HG03575 (cell line): ENCODE results near the gene TRIM13.
A peak's percentile ranks its signal among the peaks of the same experiment; 100 is the strongest.

Source experiments
- ATAC-seq: cut with Tn5 transposase; IDR thresholded peaks from one replicate; pipeline ENCODE4 v1.9.1; 2021; ENCODE audit not compliant: unreplicated experiment, insufficient number of reproducible peaks, low FRiP score; ENCODE audit errors: extremely low read depth

Gene TRIM13

DNA sequence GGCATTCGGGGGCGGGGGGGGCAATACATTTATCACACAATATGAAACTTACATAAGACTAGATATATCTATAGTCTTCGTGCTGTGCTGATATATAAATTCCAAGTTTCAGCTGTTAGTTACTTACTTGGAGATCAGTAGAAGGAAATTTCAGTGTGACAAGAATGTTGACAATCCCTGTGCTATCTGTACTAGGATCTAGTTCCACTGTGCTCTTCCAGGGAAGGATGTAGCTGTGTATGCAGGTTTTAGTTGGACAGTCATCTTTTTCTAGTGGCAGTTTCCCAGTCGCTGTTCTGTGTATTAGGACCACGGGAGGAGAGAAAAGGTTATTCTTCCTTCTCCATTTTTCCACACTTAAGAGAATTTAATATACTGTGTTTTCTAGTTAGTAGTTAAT, 3.2 kb upstream of the TRIM13 start:
- no peak for ATAC-seq

DNA sequence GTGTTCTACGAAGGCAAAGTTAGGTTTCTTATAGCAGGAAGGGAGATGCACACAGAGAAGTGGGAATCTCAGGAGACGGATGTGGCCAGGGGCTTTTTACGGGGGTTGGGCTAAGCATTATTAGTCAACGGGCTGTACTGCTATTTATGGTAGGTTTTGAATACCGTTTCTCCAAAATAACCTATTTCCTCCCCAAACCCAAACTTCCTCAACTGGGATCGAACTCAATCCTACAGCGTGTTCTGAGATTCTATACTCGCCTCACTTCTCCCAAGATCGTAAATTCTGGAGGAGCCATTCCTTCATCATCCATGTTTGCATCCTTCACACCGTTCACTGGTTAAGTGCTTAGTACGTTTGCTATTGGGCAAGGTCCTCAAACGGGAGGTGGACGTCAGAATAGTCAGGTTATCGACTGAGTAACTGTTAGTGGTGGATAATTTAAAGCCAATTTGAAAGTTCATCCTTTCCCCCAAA, 1.2 kb upstream of the TRIM13 start:
- no peak for ATAC-seq

DNA sequence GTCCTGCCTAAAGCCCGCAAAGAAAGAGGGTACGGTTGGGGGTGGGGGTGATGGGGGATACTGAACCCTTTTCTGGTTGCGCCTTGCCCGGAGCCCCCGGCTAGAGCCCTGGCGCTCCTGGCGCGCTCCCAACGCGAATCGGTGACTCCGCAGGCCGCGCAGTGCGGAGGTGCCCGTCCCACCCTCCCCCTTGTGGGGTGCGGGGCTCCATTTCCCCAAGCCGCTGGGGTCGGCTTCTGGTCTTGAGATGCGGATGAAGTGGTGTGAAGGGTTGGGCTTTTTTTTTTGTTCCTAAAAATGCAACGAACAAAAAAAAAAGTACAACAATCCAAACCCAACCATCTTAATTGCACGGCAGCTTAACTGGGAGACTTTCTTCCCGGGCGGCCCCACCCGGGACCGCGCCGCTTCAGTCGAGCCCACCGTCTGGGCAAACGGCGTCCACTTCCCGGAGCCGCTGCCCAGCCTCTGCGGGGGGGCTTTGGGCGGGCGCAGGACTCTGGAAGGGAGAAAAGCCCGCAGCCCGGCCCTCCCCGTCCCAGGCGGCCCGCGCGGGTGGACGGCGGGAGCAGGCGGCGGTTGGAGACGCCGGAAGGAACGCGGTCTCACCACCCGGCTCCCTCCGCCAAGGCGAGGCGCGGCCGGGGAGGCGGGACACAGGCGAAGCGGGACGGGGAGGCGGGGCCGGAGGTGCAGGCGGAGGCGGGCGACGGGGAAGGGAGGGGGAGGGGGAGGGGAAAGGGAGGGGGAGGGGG, 504 bp upstream of the TRIM13 start:
- no peak for ATAC-seq

DNA sequence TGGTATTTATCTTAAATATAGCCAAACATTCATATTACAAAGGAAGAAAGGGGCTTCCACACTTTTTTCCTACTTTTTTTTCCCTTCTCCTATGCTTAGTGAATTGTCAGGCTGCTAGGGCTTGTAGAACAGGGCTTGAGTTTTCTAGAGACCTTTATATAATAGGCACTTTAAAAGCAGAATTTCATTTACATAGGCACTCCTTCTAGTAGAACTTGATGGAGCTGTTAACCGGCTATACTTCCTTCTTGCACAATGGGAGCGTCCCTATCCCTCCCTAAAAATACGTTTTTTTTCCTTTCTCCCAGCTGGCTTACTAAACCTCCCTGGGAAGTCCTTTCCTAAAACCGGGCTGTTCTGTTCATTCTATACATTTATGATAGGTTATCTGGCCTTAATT, 1.1 kb downstream of the TRIM13 start:
- ATAC-seq: no peak

DNA sequence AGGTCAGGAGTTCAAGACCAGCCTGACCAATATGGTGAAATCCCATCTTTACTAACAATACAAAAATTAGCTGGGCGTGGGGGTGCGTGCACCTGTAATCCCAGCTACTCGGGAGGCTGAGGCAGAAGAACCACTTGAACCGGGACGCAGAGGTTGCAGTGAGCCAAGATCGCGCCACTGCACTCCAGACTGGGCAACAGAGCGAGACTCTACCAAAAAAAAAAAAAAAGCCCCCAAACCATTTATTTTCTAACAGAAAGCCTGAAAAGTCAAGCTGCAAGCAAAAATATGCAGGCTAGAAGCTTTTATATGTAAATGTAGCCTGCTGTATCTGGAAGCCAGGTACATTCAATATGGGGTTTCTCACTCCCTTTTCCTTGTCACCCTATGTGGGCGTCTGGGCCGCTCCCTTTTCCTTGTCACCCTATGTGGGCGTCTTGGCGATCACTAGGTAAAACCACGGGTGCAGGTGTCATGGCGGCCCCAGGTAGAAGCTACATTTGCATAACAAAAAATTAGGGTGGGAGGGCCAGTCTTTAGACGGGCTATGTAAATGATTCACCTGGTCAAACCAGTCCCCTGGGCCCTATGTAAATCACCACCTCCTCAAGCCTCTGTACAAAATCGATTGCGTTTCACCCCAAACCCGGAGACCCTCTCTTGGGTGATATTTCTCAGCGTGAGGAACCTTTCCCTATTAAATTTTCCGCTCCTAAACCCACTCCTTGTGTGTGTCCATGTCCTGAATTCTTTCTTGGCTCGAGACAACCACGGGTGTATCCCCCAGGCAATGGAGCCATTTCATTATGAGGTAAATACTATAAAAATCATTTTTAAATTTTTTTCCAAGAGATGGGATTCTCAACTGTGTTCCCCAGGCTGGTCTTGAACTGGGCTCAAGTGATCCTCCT, 2.1 kb downstream of the TRIM13 start:
- no peak for ATAC-seq

DNA sequence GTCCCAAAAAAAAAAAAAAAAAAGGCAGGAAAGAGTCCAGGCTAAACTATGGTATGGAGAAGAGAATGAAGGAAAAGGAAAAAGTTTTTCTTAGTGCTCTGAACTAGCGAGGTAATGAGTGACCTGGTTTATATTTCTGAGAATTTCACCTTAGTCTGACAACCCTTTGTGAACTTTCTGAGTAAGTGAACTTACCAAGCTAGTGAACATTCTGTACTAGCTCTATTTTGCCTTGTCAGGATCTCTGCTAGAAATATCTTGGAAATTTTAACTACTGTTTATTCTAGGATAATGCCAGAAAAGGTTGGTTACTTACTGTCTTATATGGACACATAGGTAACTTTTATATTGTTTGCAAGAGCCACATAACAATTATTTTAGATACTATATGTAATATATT, 4.4 kb downstream of the TRIM13 start:
- no peak for ATAC-seq

DNA sequence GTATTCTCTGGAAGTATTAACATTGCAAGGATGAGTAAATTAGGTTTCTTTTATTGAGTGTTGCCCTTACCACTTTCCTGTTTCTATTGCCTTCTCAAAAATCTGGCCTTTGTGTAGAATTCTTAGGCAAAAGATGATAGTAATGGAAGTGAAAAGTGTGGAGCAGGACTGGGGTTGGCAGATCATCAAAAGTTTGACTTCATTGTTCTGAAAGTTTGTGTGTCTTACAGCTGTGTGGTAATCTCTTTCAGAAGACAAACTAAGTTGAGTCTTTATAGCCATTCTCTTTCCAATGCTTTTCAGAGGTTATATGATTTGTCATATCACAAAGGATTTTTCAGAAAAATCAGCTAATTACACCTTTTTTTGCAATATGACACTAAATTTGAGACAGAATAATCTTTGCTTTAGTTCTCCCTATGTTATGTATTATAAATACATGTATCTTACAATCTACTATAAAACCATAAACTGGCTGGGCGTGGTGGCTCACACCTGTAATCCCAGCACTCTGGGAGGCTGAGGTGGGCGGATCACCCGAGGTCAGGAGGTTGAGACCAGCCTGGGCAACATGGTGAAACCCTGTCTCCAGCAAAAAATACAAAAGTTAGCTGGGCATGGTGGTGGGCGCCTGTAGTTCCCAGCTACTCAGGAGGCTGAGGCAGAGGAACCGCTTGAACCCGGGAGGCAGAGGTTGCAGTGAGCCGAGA, 9.7 kb downstream of the TRIM13 start:
- no peak for ATAC-seq

DNA sequence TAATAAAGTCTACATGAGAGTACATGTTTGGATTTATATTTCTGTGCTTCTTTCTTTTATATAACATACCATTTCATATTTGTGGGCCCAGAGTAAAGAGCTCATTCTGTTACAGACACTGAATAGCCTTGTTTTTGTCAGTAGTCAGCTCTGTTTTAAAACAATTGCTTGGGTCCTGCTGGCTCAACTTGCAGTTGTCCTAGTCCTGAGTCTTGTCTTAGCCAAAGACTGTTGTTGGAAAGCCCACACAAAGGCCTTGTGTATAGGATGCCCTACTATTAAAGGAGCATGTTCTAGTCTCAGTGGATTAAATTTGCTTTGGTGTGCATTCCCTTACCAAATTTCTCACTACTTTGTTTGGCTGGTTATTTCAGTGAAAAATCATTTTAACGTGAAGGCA, 14.6 kb downstream of the TRIM13 start:
- no peak for ATAC-seq

DNA sequence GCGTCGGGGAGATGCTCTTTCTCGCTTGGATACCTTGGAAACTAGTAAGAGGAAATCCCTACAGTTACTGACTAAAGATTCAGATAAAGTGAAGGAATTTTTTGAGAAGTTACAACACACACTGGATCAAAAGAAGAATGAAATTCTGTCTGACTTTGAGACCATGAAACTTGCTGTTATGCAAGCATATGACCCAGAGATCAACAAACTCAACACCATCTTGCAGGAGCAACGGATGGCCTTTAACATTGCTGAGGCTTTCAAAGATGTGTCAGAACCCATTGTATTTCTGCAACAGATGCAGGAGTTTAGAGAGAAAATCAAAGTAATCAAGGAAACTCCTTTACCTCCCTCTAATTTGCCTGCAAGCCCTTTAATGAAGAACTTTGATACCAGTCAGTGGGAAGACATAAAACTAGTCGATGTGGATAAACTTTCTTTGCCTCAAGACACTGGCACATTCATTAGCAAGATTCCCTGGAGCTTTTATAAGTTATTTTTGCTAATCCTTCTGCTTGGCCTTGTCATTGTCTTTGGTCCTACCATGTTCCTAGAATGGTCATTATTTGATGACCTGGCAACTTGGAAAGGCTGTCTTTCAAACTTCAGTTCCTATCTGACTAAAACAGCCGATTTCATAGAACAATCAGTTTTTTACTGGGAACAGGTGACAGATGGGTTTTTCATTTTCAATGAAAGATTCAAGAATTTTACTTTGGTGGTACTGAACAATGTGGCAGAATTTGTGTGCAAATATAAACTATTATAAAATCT, 15.7 kb downstream of the TRIM13 start:
- no peak for ATAC-seq

DNA sequence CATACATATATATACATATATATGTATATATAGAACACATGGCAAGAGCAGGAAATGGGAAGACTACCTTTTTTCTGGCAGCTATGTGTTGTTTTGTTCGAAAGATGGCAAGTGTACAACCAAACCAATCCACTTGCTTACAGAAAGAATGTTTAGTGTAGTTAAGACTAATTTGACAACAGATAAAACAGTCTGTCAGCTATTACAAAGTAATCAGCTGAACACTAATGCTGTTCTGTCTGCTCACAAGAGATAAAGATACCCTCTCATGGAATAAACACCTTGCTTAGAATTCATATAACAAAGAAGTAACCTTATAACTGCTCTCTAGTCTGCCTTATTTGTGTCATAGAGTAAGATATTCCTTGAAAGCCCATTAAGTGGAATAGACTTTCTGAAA, 17.5 kb downstream of the TRIM13 start:
- ATAC-seq: no peak

DNA sequence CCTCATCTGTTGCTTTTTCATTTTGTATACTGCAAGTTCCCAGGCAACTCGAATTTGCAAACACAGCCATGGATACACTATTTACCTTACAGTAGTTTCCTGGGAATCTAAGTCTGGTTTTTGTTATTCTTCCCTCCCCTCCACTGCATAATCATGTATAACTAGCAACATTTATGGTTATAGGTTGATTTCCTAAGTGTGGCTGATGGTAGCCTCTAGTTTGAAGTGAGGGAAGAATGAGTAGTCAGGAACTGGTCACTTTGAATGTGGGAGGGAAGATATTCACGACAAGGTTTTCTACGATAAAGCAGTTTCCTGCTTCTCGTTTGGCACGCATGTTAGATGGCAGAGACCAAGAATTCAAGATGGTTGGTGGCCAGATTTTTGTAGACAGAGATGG, 18.4 kb downstream of the TRIM13 start, which contains the start of gene KCNRG:
TSS of gene KCNRG (plus strand) at position 187 of the 400 bp plus-strand sequence. CDS start at position 237, 50 bp downstream.
- ATAC-seq: no peak

DNA sequence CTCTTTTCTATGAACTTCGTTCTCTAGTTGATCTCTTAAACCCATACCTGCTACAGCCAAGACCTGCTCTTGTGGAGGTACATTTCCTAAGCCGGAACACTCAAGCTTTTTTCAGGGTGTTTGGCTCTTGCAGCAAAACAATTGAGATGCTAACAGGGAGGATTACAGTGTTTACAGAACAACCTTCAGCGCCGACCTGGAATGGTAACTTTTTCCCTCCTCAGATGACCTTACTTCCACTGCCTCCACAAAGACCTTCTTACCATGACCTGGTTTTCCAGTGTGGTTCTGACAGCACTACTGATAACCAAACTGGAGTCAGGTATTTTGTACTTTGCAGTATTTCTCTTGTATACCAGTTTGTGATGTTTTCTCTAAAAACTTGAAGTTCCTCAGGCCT, 18.9 kb downstream of the TRIM13 start:
- no peak for ATAC-seq

DNA sequence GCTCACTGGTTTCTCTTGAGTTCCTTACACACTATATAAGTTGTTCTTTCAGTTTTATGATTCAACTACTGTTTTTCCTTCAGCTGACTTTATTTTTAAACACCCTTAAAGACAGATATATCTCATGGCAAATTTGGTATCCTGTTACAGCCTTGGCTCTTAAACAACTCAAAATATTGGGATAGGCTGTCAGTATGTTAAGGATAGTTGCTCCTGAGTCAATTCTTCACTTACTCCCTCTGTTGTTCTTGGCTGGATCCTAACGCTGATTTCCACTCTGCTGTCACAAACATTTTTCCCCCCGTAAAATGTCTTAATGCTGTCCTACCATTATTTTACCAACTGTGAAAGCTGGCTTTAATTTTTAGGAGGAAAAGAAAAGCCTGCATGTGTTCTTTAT, 19.6 kb downstream of the TRIM13 start:
- ATAC-seq: no peak

DNA sequence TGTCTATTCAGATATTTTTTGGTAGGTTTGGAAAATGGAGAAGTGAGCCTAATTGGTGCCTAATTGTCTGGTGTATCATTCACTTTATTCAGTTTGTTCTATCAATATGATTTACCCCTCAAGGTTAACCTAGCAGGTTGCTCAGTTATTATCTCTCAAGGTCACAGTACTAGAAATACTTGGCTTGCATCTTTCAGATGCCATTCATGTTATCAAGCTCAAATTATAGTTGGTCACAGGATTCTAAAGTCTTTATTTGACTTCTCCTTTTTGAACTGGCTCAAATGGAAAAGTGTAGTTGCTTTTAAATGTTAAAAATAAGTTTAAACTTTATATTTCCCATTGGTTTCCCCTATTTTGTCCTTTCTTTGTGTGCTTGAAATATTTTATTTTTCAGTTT, 21.0 kb downstream of the TRIM13 start:
- no peak for ATAC-seq

DNA sequence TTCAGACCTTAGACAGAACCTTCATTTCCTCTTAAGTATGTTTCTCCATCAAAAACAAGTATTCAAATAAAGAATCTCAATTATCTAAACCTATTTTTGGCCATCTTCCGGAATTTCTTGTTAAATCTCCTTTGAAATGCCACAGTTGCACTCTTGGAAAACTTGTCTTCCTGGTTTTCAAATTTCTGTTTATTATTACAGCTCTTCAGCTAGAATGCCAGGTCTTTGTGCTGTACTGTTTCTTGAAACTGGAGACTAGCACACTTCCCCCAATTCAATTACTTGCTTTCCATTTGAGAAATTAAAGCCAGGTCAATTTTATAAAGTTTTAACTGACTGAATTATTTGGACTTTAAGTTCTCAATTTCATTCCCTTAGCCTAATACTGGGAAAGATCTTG, 28.6 kb downstream of the TRIM13 start:
- no peak for ATAC-seq

DNA sequence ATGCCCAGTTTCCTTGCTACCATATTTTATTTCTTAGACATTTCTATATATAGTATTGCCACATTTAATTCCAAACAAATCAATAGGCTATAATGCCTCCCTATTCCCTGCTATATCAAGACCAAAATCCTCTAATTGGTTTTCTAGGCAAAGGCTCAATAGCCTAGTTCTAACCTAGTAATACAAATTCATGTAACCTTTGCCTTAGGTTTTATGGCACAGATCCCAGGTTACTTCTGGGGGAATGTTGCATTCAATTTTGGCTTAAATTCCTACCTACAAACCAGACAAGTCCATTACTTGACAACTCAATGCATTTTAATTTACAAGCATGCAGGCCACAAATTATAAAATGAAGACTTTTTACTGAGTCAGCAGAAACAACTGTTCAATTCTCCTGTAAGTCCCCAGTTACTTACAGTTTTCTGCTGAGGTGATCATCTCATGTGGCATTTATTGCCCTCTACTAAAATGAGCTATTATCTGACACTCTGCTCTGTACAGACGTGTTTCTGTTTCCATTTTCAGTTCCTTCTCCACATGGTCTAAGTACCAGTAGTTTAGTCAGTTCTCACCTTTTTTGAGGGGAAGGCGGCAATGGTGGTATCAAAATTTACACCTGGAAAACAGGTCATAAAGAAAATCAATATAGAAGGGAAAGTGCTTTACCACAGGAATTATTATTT, 30.1 kb downstream of the TRIM13 start:
- peak; percentile 98 for ATAC-seq

DNA sequence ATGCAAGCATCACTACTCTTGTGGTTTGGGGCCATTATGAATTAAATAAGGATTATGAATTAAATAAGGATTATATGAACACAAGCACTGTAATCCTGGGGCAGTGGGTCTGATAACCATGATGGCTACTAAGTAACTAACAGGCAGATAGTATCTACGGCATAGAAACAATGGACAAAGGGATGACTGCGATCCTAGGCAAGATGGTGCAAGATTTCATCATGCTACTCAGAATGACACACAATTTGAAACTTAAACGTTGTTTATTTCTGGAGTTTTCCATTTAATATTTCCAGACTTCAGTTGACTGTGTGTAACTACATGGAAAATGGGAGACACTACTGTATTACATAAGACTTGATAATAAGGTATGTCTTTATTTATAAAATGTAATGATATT, 33.5 kb downstream of the TRIM13 start:
- no peak for ATAC-seq

DNA sequence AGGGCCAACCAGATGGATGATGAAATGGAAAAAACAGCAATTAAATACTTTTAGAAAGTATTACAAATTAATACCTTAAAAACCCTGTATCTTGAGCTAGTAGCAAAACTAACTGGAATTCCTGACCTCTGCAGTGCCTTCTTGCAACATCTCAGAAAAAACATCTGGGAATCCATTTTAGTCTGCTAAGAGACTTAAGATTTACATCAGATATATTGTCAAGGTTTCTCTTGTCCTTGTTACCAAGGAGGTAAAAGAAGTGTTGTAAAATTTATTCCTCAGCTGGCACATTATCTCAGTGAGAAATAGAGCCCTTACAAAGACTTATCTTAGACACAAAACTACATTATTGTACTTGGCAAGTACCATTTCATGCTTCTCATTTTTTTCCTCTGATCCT, 36.9 kb downstream of the TRIM13 start:
- ATAC-seq: no peak
